C4-2B (cell line): ENCODE data around the gene LAPTM5.

ENCODE experiments used
- ZFX ChIP-seq: fragments of 450-650 bp; IDR thresholded peaks from 2 replicates; pipeline ENCODE4 v1.6.1; 2017
- TF ChIP-seq, protein P1 (sequence below): fragments of 450-650 bp; conservative IDR thresholded peaks from 2 replicates; pipeline ENCODE4 v1.5.1; 2017; ENCODE audit warnings: mild to moderate bottlenecking

DNA sequence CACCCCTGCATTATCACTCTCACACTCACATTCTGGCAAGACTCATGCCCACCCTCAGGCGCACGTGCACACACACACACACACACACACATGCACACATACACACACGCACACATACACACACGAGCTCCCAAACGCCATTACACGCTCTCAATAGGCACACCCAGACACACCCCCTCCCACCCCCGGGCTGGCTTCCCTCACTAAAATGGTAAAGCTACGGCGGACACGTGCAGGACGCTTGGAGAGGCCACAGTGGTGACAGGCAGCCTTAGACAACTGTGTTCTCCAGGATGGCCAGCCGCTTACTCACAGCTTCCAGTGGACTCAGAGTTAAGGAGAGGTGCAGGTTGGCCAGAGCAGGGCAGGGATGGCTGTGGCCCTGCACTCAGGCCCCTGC lies 44.3 kb downstream of the LAPTM5 start:
- TF ChIP-seq, protein P1, sequence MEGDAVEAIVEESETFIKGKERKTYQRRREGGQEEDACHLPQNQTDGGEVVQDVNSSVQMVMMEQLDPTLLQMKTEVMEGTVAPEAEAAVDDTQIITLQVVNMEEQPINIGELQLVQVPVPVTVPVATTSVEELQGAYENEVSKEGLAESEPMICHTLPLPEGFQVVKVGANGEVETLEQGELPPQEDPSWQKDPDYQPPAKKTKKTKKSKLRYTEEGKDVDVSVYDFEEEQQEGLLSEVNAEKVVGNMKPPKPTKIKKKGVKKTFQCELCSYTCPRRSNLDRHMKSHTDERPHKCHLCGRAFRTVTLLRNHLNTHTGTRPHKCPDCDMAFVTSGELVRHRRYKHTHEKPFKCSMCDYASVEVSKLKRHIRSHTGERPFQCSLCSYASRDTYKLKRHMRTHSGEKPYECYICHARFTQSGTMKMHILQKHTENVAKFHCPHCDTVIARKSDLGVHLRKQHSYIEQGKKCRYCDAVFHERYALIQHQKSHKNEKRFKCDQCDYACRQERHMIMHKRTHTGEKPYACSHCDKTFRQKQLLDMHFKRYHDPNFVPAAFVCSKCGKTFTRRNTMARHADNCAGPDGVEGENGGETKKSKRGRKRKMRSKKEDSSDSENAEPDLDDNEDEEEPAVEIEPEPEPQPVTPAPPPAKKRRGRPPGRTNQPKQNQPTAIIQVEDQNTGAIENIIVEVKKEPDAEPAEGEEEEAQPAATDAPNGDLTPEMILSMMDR: no peak
- no peak for TF ChIP-seq ZFX
